GM19099 (cell line): ENCODE data around the gene PAPSS2.

Source experiments
- POLR2A ChIP-seq: IDR thresholded peaks from 3 replicates; pipeline ENCODE4 v1.6.1; 2011; ENCODE audit warnings: low read depth; ENCODE audit not compliant: insufficient read length; ENCODE audit errors: extremely low read depth

Gene PAPSS2

DNA sequence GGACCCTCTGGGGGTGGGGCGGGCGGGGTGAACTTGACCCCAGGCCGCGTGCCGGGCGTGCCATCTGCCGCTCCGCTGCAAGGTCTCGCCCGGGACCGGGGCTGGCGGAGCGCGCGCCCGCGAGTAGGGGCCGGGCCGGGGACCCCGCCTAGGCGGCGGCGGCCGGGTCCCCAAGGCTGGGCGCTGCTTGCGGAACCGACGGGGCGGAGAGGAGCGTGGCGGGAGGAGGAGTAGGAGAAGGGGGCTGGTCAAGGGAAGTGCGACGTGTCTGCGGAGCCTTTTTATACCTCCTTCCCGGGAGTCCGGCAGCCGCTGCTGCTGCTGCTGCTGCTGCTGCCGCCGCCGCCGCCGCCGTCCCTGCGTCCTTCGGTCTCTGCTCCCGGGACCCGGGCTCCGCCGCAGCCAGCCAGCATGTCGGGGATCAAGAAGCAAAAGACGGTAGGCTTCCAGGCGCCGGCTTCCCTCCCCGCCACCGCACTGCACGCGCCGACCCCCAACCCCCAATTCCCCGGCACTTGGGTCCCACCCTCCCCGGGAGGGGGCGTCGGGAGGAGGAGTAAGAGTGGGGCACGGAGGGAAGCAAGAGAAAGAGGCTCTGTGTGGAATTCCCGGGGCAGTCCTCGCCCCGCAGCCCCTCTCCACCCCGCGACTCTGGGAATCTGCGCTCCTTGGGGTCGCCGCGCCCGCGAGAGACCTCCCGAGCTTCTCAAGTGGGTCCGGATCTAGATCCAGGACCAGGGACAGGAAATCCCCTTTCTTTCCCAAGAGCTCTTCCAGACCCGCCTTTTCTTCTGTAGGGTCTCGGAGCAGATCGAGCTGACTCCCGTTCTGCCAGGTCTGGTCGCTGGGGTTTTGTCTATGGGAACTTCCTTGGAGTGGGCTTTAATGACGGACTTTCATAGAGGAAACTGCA is at the start of gene PAPSS2:
TSS of gene PAPSS2 (plus strand) at position 308 of the 913 bp plus-strand sequence. CDS start at position 412, 104 bp downstream.
- TF ChIP-seq POLR2A, result no peak

DNA sequence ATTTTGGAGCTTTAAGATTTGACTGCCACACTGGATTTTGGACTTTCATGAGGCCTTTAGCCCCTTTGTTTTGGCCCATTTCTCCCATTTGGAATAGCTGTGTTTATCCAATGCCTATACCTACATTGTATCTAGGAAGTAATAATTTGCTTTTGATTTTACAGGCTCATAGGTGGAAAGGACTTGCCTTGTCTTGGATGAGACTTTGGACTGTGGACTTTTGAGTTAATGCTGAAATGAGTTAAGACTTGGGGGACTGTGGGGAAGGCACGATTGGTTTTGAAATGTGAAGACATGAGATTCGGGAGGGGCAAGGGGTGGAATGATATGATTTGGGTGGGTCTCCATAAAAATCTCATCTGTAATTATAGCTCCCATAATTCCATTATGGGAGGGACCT is 47.6 kb upstream of the PAPSS2 start:
- TF ChIP-seq POLR2A, result no peak

DNA sequence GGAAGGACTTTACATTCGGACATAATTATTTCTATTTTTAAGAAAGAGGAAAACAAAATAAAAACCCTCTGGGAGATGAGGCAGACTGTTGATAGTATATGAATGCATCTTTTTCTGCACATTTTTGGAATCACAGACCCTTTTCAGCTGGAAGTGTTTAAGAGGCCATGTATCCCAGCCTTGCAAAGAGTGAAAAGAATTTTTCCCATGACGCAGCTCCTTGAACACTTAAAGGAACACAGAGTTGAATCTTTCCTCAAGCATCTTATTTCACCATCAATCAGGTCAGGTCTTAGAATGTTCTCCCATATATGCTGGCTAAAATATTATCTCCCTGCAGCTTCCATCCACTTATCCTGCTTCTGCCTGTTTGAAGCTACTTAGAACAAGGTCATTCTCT is 45.9 kb upstream of the PAPSS2 start:
- no peak for TF ChIP-seq POLR2A

DNA sequence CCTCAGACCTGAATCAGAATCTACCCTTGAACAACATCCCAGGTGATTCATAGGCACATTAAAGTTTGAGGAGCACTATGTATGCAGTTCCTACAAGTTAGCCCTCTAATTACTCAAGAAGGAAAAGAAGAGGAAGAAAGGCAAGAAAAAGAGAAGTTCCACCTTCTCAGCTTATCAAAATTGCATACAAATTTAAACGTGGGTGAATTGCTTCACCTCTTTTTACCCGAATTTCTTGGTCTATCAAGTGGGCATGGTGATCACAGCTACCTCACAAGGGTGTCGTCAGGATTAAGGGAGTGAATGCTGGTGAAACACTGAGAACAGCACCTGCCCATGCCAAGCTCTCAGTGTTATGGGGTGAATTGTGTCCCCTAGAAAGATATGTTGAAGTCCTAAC is 43.8 kb upstream of the PAPSS2 start:
- no peak for TF ChIP-seq POLR2A

DNA sequence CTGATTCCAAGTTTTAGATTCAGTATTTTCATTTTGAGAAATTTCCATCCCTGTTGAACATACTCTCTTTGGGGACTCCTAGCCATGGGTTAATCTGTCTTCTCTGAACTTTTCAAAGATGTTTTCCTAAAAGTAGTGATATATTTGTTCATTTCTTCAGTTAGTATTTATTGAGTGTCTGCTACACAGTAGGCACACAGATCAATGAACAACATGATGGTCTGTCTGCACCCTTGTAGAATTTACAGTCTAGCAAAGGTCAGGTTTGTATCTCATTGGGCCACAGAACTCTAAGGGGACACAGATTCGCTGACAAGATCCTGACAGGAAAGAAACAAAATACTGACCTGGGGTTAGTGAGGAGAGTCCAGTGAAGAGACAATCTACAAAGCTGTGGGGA is 42.2 kb upstream of the PAPSS2 start:
- TF ChIP-seq POLR2A, result no peak

DNA sequence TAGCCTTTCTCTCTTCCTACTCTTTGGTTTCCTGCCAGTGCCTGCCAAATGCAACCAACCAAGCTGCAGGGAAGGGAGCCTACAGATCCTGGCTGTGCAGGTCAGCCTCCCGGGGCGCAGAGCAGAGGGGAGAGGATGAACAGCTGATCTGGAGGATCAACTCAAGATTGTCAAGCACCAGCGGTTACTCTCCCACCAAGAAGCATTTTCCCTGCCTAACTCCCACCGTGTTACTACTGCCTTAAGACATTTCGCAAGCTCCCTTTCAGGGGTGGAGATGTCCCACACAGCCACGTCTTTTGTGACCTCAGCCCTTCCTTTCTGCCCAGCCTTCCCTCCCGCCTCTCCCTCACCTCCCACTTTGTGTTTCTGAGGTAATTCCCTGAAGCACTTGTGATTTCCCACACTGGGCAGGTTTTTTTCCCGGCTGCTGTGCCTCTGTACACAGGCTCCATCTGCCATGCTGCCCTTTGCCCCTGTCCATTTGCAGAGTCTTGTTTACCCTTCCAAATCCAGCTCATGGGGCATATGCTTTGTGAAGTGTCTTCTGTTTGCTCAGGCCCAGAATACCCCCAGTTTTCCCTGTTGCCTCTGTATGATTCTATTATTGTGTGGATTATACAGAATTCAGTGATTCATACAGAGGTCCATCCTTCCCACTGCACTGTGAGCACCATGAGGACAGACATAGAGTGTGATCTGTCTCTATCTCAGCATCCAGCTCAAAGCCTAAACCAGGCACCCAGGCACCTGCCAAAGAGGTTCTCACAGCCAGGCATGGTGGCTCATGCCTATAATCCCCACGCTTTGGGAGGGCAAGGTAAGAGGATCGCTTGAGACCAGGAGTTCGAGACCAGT is 40.9 kb upstream of the PAPSS2 start:
- no peak for TF ChIP-seq POLR2A

DNA sequence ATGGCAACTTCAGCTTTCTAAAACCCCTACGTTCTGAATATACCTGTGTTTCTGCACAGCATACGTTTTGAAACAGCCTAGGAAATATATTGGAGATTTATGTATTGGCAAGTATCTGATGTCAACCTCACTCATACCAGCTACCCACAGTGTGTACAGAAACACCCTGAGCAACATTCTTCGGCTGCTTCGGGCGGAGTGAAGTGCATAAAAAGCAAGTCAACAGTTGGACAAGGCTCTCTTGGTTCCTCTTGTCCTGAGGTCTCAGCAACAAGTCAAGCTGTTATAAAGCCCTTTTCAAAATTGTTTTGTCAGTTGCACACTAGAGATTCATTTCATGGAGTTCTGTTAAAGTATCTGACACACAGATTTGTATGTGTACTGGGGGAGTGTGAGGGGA is 40.0 kb upstream of the PAPSS2 start:
- no peak for TF ChIP-seq POLR2A

DNA sequence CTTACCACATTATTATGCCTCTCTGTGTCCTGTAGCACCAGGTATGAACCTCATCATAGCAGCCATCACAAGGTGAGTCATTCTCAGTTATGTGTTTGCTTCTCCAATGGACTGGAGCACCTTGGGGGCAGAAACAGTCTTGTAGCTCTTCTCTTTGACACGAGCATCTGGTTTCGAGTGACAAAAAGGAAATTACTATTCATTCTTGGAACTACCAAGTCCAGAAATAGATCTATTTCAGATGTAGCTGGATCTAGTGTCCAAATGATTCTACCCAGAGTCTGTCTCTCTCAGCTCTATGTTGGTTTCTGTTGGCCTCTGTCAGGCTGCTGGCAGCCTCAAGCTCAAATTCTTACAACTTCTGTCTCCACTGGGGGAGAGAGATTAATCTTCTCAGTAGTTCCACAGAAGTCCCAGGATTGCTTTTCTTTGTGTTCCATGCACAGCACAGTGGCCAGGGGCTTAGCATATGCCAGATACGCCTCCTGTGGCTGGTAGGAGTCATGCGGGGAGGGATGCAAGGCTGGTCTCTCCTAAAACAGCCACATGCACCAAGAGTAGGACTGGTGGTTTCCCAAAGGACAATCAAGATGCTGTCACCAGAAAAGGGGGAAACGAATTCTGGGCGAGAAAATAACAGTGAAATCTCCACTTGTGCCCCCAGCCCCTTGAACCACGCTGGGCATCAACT is 37.2 kb upstream of the PAPSS2 start:
- no peak for TF ChIP-seq POLR2A

DNA sequence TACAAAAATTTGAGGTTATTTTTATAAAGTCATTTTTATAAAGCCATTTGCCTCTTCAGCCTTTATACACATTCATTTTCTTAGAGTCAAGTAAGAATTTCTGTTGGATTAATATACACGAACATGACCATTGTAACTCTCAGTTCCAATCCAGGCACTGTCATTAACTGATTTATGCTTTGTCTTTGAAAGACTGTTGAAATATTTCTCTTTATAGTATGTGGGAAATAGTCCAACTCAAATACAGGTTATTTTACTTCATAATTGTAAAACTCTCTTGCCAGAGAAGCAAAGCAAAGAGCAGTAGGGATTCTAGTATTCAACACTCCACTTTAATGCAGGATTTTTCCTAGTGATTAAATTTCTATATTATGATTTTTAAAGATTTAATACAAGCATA is 36.5 kb upstream of the PAPSS2 start:
- no peak for TF ChIP-seq POLR2A

DNA sequence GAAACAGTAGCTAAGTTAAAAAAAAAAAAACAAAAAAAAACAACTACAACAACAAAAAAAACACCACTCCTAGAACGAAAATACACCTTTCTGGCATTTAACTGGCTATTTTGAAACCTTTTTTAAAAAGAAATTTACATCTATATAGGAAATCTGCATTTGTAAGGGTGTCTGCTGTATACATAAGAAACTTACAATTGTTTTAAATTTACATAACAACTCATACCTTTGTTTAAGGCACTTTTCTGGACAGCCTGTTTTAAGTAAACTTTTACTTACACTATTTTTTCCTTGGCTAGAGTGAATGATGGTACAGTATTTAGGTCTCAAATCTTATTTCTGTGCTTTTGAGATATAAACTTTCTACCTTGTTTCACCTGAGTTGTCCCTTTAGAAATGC is 34.0 kb upstream of the PAPSS2 start:
- TF ChIP-seq POLR2A, result no peak

DNA sequence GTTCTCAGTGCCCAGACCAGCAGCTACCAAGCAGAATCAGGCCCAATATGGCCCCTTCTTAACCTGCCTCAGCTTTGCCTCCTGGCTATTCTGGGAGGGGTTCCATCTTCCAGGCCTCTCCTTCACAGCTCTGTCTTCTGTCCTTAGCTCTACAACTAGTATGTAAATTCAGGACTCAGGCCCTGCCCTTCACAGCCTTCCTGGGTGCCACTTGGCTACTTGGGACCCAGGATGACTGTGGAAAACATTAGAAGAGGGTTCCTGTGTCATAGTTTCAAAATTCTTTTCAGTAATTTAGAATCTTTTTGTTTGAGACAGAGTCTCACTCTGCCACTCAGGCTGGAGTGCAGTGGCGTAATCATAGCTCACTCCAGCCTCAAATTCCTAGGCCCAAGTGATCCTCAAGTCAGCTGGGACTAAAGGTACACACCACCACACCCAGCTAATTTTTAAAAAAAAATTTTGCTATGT is 33.2 kb upstream of the PAPSS2 start:
- TF ChIP-seq POLR2A, result no peak

DNA sequence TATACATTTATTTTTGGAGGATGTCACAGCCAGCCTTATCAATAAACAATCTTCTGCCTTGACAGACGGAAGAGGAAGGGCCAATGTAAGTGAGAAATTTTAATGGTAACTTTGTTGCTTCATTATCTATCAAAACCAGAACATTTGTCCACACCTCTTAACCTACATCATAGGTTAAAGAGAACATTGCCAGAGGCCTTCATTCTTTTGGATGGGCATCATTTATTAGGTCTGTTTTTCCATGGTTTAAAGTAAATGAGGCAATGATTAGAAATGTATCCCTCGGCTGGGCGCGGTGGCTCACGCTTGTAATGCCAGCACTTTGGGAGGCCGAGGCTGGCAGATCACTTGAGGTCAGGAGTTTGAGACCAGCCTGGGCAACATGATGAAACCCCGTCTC is 29.5 kb upstream of the PAPSS2 start:
- no peak for TF ChIP-seq POLR2A

DNA sequence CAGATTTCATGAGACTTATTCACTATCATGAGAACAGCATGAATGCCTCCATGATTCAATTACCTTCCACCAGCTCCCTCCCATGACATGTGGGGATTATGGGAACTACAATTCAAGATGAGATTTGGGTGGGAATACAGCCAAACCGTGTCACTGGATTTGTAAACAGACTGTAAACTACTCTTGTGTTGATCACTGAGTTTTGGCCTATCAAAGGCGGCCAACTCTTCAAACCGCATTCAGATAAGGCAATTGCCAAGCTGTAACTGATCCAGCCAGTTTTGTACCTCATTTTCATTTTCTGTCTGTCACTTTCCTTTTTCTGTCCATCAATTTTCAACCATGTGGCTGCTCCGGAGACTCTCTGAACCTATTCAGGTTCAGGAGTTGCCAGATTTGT is 27.2 kb upstream of the PAPSS2 start:
- no peak for TF ChIP-seq POLR2A

DNA sequence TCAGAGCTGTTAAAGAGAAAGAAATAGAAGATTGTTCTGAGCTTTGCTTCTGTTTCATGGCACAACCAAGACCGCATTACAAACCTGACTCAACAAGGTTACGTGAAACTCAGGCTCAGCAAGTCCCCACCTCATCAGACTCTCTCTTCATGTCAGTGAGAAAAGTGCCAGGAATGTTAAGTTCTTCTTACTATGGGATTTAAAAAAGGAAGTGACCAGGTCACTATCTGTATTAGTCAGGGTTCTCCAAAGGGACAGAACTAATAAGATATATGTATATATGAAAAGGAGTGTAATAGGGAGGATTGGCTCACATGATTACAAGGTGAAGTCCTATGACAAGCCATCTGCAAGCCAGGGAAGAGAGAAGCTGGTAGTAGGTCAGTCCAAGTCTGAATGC is 25.4 kb upstream of the PAPSS2 start:
- no peak for TF ChIP-seq POLR2A
